ENCODE measurements around the gene BRD1.

The BRD1 gene

DNA sequence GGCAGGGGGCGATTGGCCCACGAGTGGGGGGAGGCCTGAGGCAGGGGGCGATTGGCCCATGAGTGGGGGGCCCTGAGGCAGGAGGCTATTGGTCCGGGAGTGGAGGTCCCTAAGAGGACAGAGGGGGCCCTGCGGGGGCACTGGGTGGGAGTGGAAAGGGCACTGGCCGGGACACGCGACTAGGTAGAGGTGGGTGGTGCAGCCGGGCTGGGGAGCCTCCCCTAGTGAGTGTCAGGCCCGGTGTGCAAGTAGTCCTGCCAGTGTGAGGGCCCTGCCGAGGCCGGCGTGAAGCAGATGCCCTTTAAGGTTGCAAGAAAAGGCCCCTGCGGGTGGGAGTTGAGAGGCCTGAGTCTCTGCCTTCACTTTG lies 909 bp upstream of the BRD1 start:
- Histone ChIP-seq H3K4me3 (replicated peaks; ENCODE audit: insufficient read depth, low read length) (no peak overlapping the region), H3K27ac (replicated peaks) (no peak overlapping the region), H3K27me3 (ENCODE audit: insufficient read depth, poor library complexity, severe bottlenecking) (no peaks in the 10 kb centered on the region)
- TF ChIP-seq POLR2AphosphoS5 (IDR thresholded peaks at IDR 0.05; ENCODE audit: low read depth): no peak
- no peak for TF ChIP-seq SPI1 (IDR thresholded peaks at IDR 0.05; ENCODE audit: borderline replicate concordance, low read depth)
- no peak for TF ChIP-seq GABPA (IDR thresholded peaks at IDR 0.05; ENCODE audit: low read depth)
- TF ChIP-seq, protein P1, sequence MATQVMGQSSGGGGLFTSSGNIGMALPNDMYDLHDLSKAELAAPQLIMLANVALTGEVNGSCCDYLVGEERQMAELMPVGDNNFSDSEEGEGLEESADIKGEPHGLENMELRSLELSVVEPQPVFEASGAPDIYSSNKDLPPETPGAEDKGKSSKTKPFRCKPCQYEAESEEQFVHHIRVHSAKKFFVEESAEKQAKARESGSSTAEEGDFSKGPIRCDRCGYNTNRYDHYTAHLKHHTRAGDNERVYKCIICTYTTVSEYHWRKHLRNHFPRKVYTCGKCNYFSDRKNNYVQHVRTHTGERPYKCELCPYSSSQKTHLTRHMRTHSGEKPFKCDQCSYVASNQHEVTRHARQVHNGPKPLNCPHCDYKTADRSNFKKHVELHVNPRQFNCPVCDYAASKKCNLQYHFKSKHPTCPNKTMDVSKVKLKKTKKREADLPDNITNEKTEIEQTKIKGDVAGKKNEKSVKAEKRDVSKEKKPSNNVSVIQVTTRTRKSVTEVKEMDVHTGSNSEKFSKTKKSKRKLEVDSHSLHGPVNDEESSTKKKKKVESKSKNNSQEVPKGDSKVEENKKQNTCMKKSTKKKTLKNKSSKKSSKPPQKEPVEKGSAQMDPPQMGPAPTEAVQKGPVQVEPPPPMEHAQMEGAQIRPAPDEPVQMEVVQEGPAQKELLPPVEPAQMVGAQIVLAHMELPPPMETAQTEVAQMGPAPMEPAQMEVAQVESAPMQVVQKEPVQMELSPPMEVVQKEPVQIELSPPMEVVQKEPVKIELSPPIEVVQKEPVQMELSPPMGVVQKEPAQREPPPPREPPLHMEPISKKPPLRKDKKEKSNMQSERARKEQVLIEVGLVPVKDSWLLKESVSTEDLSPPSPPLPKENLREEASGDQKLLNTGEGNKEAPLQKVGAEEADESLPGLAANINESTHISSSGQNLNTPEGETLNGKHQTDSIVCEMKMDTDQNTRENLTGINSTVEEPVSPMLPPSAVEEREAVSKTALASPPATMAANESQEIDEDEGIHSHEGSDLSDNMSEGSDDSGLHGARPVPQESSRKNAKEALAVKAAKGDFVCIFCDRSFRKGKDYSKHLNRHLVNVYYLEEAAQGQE (IDR thresholded peaks at IDR 0.05; ENCODE audit: insufficient replicate concordance, low read depth): no peak
- TF ChIP-seq, protein P2, sequence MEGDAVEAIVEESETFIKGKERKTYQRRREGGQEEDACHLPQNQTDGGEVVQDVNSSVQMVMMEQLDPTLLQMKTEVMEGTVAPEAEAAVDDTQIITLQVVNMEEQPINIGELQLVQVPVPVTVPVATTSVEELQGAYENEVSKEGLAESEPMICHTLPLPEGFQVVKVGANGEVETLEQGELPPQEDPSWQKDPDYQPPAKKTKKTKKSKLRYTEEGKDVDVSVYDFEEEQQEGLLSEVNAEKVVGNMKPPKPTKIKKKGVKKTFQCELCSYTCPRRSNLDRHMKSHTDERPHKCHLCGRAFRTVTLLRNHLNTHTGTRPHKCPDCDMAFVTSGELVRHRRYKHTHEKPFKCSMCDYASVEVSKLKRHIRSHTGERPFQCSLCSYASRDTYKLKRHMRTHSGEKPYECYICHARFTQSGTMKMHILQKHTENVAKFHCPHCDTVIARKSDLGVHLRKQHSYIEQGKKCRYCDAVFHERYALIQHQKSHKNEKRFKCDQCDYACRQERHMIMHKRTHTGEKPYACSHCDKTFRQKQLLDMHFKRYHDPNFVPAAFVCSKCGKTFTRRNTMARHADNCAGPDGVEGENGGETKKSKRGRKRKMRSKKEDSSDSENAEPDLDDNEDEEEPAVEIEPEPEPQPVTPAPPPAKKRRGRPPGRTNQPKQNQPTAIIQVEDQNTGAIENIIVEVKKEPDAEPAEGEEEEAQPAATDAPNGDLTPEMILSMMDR (IDR thresholded peaks at IDR 0.05; ENCODE audit: insufficient read depth, low read length): no peak
- no peak for DNase-seq (ENCODE audit: low read depth in 1 of 2, low spot score in 1 of 2)

DNA sequence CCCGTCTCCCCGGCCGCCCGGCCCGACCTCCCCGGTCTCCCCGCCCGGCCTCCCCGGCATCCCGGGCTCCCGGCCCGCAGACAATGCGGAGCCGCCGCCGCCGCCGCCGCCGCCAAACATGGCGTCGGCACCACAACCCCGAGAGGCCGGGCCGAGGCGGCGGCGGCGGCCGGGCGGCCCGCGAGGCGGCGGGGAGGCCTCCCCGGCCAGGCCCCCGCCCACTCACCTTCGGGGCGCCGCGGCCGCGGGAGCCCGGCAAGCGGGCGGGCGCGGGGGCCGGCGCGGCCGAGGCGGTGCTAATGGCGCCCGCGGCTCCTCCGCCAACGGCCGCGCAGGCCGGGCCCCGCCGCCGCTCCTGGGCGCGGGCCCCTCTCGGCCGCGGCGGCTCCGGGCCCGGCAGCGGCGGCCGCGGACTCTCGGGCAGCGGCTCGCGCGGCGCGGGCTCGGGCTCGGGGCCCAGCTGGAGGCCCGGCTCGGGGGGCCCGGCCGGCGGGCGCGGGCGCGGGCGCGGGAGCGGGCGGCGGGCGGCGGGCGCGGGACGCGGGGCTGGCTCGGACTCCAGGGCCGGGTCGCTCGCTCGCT lies 311 bp downstream of the BRD1 start:
- Histone ChIP-seq H3K27ac (replicated peaks) (no peak overlapping the region), H3K4me3 (replicated peaks; ENCODE audit: insufficient read depth, low read length) (peak overlapping the region; percentile 79), H3K27me3 (ENCODE audit: insufficient read depth, poor library complexity, severe bottlenecking) (no peaks in the 10 kb centered on the region)
- no peak for DNase-seq (ENCODE audit: low read depth in 1 of 2, low spot score in 1 of 2)
- TF ChIP-seq GABPA (IDR thresholded peaks at IDR 0.05; ENCODE audit: low read depth): no peak
- no peak for TF ChIP-seq POLR2AphosphoS5 (IDR thresholded peaks at IDR 0.05; ENCODE audit: low read depth)
- TF ChIP-seq, protein P1 (IDR thresholded peaks at IDR 0.05; ENCODE audit: insufficient replicate concordance, low read depth): no peak
- TF ChIP-seq, protein P2 (IDR thresholded peaks at IDR 0.05; ENCODE audit: insufficient read depth, low read length): no peak
- no peak for TF ChIP-seq SPI1 (IDR thresholded peaks at IDR 0.05; ENCODE audit: borderline replicate concordance, low read depth)

DNA sequence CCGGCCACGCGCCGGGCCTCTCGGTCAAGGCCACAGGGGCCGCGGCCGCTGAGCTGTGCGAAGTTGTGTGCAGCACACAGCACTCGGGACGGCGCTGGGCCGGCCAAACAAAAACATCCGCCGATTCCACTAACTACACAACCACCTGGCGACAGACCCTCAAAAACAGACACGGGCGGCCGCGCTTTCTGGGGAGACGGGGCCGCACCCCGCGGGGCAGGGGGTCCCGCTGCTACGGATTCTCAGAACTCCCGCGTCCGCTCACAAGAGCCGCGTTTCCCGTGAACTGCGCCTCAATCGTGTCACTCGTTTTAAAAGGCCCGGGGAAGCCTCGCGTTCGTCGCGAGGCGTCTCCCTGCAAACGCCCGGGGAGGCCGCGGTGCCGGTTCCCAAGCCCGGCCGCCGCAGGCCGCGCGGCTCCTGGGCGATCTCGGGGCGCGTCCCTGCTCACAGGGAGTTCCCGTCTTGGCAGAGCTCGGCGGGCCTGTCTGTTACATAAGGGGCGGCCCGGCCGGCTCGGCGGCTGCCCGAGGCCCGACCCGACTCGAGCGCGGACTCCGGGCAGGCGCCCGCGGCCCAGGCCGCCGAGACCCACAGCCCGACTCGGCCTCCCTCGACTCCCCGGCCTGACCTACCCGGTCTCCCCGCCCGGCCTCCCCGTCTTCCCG lies 936 bp downstream of the BRD1 start:
- H3K27ac ChIP-seq (replicated peaks): peak overlapping the region; percentile 80

More for the DNA sequence above, 936 bp downstream of the BRD1 start:
- TF ChIP-seq POLR2AphosphoS5 (IDR thresholded peaks at IDR 0.05; ENCODE audit: low read depth) (no peak), GABPA (IDR thresholded peaks at IDR 0.05; ENCODE audit: low read depth) (no peak), SPI1 (IDR thresholded peaks at IDR 0.05; ENCODE audit: borderline replicate concordance, low read depth) (no peak)
- TF ChIP-seq, protein P2 (IDR thresholded peaks at IDR 0.05; ENCODE audit: insufficient read depth, low read length): no peak
- TF ChIP-seq, protein P1 (IDR thresholded peaks at IDR 0.05; ENCODE audit: insufficient replicate concordance, low read depth): no peak
- Histone ChIP-seq H3K4me3 (replicated peaks; ENCODE audit: insufficient read depth, low read length) (peak overlapping the region; percentile 79), H3K27me3 (ENCODE audit: insufficient read depth, poor library complexity, severe bottlenecking) (no peaks in the 10 kb centered on the region)
- DNase-seq (ENCODE audit: low read depth in 1 of 2, low spot score in 1 of 2): no peak
